GM12801 (cell line): ENCODE measurements around the gene UBE2D2.

Experiments used
- TF ChIP-seq, protein P1 (sequence below): IDR thresholded peaks from one replicate; pipeline ENCODE4 v1.5.1; 2011; ENCODE audit warnings: control low read depth; ENCODE audit not compliant: insufficient read length; ENCODE audit errors: extremely low read depth

UBE2D2 gene

DNA sequence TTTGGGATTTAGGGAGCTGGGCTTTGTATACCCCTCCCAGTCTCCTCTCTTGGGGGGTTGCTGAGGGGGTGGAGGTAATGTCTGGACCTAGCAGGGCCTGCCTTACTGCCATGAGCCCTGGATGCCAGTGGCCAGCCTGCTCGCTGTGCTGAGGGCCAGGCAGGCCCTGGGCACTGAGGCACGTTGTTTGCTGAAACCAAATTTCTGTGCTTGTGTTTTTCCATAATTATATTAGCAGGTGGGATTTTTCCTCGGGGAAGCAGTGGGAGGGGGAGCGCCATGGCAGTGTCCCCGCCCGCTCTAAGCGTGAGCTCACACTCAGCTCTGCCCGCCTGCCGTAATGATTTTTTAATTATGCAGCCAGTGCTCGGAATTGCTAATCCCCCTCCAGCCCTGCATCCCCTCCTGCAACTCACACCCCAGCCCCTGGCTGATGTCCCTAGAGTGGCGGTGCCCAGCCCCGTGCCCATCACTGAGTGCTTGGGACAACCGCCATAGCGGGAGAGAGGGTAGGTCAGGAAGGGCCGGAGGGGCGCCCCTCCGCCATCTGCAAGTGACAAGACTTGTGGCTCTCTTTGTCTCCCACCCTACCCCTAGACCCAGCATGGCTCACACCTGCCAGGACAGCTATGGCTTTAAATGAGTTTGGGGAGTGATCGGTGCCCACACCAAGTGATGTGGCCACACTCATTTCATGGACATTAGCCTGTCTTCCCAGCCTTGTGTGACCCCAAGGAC is 108.0 kb downstream of the UBE2D2 start:
- TF ChIP-seq, protein P1, sequence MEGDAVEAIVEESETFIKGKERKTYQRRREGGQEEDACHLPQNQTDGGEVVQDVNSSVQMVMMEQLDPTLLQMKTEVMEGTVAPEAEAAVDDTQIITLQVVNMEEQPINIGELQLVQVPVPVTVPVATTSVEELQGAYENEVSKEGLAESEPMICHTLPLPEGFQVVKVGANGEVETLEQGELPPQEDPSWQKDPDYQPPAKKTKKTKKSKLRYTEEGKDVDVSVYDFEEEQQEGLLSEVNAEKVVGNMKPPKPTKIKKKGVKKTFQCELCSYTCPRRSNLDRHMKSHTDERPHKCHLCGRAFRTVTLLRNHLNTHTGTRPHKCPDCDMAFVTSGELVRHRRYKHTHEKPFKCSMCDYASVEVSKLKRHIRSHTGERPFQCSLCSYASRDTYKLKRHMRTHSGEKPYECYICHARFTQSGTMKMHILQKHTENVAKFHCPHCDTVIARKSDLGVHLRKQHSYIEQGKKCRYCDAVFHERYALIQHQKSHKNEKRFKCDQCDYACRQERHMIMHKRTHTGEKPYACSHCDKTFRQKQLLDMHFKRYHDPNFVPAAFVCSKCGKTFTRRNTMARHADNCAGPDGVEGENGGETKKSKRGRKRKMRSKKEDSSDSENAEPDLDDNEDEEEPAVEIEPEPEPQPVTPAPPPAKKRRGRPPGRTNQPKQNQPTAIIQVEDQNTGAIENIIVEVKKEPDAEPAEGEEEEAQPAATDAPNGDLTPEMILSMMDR: no peak

DNA sequence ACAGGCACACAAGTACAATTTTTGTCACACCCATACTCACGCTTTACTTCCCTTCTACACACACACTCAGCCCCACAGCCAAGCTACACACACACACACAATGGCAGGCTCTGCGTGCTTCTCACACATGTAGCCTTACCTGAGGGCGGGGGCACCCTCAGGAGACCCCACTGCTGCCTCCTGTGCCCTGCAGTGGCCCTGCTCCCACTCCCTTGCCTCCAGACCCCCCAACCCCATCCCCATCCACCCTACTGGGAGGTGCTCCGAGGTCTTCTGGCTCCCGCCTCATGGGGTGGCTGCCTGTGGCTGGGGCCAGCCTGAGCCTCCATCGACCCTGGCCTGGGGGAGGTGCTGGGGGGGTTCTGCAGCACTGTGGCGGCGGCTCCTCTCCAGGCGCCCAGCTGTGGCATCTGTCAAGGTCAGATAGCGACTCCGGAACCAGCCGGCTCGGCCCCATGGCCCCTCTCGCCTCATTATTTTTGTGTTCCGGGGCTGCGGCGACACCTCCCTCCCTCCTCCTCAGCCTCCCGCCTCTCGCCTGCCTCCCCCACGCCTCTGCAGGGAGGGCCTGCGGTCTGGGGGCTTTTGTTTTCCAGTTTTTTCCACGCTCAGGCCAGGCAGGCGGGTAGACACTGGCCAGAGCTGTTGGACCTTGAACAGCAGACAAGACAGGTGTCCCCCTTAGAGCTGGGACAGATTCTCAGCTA is 108.7 kb downstream of the UBE2D2 start:
- TF ChIP-seq, protein P1: no peak

DNA sequence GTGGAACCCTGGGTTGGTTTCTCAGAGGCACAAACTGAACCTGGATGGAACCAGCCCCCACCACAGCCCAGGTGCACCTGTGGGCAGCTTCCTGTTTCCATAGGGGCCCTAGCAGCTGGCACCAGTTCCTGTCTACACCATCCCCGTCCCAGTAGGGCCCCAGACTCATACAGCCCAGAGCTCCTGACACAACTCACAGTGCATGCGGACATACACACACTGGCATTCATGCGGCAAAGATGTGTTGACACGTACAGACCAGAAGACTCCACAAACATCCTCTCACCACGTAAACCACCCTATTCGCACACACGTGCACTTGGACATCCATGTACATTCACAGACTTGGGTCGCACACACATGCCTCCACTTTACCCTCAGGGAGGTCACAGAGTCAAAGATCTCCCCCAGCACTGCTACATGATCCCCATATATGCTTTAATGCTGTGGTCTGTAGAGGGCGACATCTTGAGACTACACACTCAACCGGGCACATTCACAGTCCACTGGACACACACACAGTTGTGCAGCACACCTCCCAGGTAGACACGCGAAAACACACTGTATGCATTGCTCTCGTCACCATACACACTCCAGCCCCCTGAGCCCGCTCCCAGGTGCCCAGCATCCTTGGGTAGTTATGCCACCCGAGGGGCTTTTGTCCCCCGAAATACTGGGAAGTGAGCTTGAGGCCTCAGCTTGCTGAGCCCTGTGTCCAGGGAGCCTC is 109.4 kb downstream of the UBE2D2 start:
- TF ChIP-seq, protein P1: no peak

DNA sequence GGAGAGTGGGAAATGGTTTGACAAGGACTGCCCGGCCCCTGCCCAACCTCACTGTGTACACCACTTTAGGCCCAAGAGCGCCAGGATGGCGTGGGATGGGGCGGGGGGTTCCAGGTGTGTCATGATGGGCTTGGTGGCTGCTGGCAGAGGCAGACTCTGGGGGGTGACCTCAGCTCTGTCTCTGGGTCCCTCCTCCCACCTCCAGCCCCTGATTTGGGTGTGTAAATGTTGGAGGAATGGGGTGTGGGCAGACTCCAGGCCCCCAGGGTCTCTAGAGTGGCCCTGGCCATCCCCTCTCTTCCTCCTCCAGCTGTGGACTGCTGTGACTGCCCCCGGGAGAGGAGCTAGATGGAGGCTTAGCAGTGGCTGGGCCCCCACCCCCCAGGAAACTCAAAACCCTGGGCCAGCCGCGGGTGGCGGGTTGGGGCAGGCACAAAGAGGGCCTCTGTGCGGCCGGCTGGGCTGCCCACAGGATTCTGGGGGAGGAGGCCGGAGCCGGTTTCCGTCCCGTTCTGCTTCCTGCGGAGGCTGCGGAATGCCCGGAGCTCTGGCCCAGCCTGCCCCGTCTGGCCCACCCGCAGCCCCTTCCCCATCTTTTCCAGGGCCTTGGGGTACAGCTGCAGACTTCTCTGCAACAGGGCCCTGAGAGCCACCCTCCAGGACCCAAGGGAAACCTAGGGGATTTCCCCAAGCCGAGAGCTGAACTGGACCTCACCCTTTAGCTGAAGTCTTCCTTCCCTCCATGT is 110.1 kb downstream of the UBE2D2 start:
- TF ChIP-seq, protein P1: no peak

DNA sequence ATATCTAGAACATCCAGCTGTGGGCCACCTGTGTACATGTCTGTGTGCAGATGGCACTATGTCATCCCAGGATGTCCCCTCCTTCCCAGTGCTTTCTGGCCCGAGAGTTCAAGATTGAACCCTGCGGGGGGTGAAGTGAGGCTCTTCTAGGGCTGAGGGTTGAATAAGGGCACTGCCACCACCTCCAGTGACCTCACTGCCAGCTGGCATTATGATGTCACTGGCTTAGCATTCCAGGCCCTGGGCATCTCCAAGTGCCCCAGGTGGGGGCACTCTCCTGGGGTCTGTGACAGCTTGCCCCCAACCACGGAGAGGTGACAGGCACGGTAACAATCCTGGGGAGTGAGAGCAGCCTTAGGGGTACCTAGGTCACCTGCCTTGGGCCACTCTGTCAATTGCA is 114.1 kb downstream of the UBE2D2 start:
- TF ChIP-seq, protein P1: no peak

DNA sequence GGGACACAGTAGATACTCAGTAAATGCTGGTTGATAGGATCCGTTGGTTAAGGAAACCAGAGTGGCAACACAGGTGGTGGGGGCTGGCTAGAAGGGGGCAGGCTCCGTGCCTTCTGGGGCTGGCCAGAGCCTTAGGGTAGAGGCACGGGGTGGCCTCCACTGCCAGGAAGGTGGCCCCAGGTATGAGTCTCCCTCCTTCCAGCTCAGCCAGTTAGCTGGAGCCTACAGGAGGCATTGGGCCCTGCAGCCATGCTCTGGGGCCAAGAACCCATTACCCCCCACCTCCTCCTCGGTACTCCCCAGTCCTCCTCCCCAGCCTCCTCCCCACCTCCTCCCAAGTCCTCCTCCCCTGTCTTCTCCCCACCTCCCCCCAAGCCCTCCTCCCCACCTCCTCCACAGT is 114.7 kb downstream of the UBE2D2 start:
- TF ChIP-seq, protein P1: no peak

DNA sequence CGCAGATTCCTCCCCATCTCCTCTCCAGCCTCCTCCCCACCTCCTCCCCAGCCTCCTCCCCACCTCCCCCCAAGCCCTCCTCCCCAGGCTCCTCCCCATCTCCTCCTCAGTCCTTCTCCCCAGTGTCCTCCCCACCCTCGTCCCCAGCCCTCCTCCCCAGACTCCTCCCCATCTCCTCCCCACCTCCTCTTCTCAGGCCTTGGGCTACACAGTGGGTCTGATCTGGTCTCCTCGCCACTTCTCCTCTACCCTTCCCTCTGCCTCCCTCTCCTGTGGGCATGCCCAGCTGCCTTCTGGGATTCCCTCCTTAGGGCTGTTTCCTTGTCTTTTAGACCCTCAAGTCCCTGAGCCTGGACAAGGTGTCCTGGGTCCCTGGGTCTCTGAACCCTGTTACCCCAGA is 115.3 kb downstream of the UBE2D2 start:
- TF ChIP-seq, protein P1: no peak
